Measurements from ENCODE around the gene LRCH1.

LRCH1 gene

DNA sequence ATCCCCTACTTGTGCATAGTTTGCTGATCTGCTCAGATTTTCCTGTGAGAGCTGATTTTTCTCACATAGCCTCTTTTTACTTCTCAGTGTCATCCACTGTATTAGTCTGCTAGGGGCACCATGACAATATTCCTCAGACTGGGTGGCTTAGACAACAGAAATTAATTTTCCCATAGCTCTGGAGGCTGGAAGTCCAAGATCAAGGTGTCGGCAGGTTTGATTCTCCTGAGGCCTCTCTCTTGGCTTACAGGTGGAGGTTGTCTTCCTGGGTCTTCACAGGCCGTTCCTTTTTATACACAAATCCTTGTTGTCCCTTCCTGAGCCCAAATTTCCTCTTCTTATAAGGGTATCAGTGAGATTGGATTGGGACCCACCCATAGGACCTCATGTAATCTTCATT, 9.2 kb downstream of the LRCH1 start:
- no peak overlapping the region for H3K4me2 ChIP-seq
- peaks cover 19% of the 10 kb centered on the region; the same call in 1 of the 2 replicates for H3K79me2 ChIP-seq (ENCODE audit: insufficient read depth, low read depth)
- H3K4me3 ChIP-seq (IDR thresholded peaks at IDR 0.05; ENCODE audit: insufficient read depth, low read depth, low read length), result no peak overlapping the region
- TF ChIP-seq, protein P1, sequence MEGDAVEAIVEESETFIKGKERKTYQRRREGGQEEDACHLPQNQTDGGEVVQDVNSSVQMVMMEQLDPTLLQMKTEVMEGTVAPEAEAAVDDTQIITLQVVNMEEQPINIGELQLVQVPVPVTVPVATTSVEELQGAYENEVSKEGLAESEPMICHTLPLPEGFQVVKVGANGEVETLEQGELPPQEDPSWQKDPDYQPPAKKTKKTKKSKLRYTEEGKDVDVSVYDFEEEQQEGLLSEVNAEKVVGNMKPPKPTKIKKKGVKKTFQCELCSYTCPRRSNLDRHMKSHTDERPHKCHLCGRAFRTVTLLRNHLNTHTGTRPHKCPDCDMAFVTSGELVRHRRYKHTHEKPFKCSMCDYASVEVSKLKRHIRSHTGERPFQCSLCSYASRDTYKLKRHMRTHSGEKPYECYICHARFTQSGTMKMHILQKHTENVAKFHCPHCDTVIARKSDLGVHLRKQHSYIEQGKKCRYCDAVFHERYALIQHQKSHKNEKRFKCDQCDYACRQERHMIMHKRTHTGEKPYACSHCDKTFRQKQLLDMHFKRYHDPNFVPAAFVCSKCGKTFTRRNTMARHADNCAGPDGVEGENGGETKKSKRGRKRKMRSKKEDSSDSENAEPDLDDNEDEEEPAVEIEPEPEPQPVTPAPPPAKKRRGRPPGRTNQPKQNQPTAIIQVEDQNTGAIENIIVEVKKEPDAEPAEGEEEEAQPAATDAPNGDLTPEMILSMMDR (conservative IDR thresholded peaks at IDR 0.05; ENCODE audit: low read depth, low read length), result no peak
- H3K4me1 ChIP-seq (ENCODE audit: low read depth, poor library complexity, severe bottlenecking), result peaks cover 5% of the 10 kb centered on the region
- H3K9ac ChIP-seq, result no peak overlapping the region
- H3K27ac ChIP-seq, result no peak overlapping the region
- no peaks in the 10 kb centered on the region for H3K36me3 ChIP-seq (ENCODE audit: insufficient read depth)
- H3K27me3 ChIP-seq (ENCODE audit: insufficient read depth, low read depth), result no peaks in the 10 kb centered on the region
- H4K20me1 ChIP-seq (ENCODE audit: insufficient read depth), result no peaks in the 10 kb centered on the region
- no peak overlapping the region for H2AFZ ChIP-seq (ENCODE audit: low read depth)

- H3K79me2 ChIP-seq (ENCODE audit: insufficient read depth, low read depth), result peaks cover 14% of the 10 kb centered on the region; the same call in 1 of the 2 replicates
- H3K4me3 ChIP-seq (IDR thresholded peaks at IDR 0.05; ENCODE audit: insufficient read depth, low read depth, low read length), result no peak overlapping the region
- H3K27ac ChIP-seq, result no peak overlapping the region
- no peaks in the 10 kb centered on the region for H3K36me3 ChIP-seq (ENCODE audit: insufficient read depth)
- H3K27me3 ChIP-seq (ENCODE audit: insufficient read depth, low read depth), result no peaks in the 10 kb centered on the region
- peaks cover 5% of the 10 kb centered on the region for H3K4me1 ChIP-seq (ENCODE audit: low read depth, poor library complexity, severe bottlenecking)
- no peak overlapping the region for H3K9ac ChIP-seq
- H4K20me1 ChIP-seq (ENCODE audit: insufficient read depth), result no peaks in the 10 kb centered on the region
- no peak overlapping the region for H2AFZ ChIP-seq (ENCODE audit: low read depth)
- TF ChIP-seq, protein P1 (conservative IDR thresholded peaks at IDR 0.05; ENCODE audit: low read depth, low read length), result no peak
- no peak overlapping the region for H3K4me2 ChIP-seq
Observed at GRCh38 chr13:46562581-46562980, 9.6 kb downstream of the LRCH1 start.

DNA sequence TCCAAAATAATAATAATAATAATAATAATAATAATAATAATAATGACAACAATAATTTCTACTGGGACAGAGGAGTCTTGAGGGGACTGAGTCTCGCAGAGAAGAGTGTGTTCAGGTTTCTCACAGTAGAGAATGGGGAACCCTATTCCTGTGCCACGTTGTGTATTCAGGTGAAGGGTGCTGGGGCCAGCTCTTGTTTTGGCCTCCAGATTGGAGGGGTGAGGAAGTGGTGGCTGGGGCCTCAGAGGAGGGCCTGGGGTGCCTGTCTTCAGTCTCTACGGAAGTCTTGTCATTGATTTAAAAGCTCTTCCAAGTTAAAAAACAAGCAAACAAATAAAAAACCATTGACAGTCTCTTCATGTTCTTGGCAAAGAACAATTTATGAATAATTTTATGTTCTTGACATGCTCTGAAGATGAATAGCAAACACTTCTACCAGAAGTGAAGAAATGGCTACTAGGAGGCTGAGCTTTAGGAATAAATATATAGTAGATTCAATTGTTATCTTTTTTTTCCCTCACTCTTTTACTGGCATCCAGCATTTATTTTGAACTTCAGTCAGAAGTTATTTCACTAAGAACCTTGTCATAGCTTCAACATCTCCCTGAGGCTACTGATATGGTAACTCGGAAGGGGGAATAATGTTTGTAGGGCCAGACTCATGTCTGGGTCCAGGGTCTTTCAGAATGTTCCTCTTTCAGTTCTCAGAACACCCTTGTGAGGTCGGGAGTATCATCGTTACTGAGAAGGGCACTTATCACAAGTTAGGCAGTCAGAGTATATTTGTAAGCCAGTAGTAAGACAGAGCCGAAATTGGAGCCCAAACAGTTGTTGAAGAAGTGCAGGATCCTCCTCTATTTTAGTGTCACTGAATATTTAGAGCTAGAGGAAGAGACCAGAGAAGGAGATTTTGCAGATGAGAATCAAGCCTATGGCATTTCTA, 13.1 kb downstream of the LRCH1 start:
- no peaks in the 10 kb centered on the region for H3K27me3 ChIP-seq (ENCODE audit: insufficient read depth, low read depth)
- no peak overlapping the region for H3K9ac ChIP-seq
- H3K79me2 ChIP-seq (ENCODE audit: insufficient read depth, low read depth), result peaks cover 8% of the 10 kb centered on the region; the same call in 1 of the 2 replicates
- H3K27ac ChIP-seq, result no peak overlapping the region
- H3K36me3 ChIP-seq (ENCODE audit: insufficient read depth), result no peaks in the 10 kb centered on the region
- no peaks in the 10 kb centered on the region for H3K4me1 ChIP-seq (ENCODE audit: low read depth, poor library complexity, severe bottlenecking)
- no peak overlapping the region for H3K4me2 ChIP-seq
- H4K20me1 ChIP-seq (ENCODE audit: insufficient read depth), result no peaks in the 10 kb centered on the region
- TF ChIP-seq, protein P1 (conservative IDR thresholded peaks at IDR 0.05; ENCODE audit: low read depth, low read length), result no peak
- H3K4me3 ChIP-seq (IDR thresholded peaks at IDR 0.05; ENCODE audit: insufficient read depth, low read depth, low read length), result no peak overlapping the region
- H2AFZ ChIP-seq (ENCODE audit: low read depth), result no peak overlapping the region

- Histone ChIP-seq H2AFZ (ENCODE audit: low read depth) (no peak overlapping the region), H3K9ac (no peak overlapping the region), H4K20me1 (ENCODE audit: insufficient read depth) (no peaks in the 10 kb centered on the region), H3K36me3 (ENCODE audit: insufficient read depth) (no peaks in the 10 kb centered on the region), H3K27me3 (ENCODE audit: insufficient read depth, low read depth) (no peaks in the 10 kb centered on the region), H3K4me2 (no peak overlapping the region), H3K27ac (no peak overlapping the region), H3K79me2 (ENCODE audit: insufficient read depth, low read depth) (peaks cover 8% of the 10 kb centered on the region; the same call in 1 of the 2 replicates), H3K4me3 (IDR thresholded peaks at IDR 0.05; ENCODE audit: insufficient read depth, low read depth, low read length) (no peak overlapping the region), H3K4me1 (ENCODE audit: low read depth, poor library complexity, severe bottlenecking) (no peaks in the 10 kb centered on the region)
- TF ChIP-seq, protein P1 (conservative IDR thresholded peaks at IDR 0.05; ENCODE audit: low read depth, low read length), result no peak
Observed at GRCh38 chr13:46567671-46568070, 14.7 kb downstream of the LRCH1 start.

Data from KMS-11 (cell line).